IMR-90 (cell line): ENCODE data around the gene CD300LB.

Source experiments
- BHLHE40 ChIP-seq: fragments of 150-350 bp; IDR thresholded peaks from 2 replicates; pipeline ENCODE4 v1.6.1; 2016; ENCODE audit warnings: mild to moderate bottlenecking, low read depth, low read length
- CHD1 ChIP-seq: IDR thresholded peaks from 2 replicates; pipeline ENCODE4 v1.6.1; 2012; ENCODE audit warnings: low read depth, low read length, improper control_type of control experiment
- FOS ChIP-seq: fragments of 150-350 bp; IDR thresholded peaks from 2 replicates; pipeline ENCODE4 v1.6.1; 2016; ENCODE audit warnings: low read depth, low read length
- MAFK ChIP-seq: IDR thresholded peaks from 2 replicates; pipeline ENCODE4 v1.6.1; 2012; ENCODE audit warnings: low read depth, low read length, improper control_type of control experiment
- MAZ ChIP-seq: IDR thresholded peaks from 2 replicates; pipeline ENCODE4 v1.6.1; 2012; ENCODE audit warnings: low read depth, mild to moderate bottlenecking, low read length, improper control_type of control experiment, moderate library complexity, borderline replicate concordance
- POLR2A ChIP-seq: IDR thresholded peaks from 2 replicates; pipeline ENCODE4 v1.6.1; 2012; ENCODE audit warnings: mild to moderate bottlenecking, low read depth, low read length
- RCOR1 ChIP-seq: IDR thresholded peaks from 2 replicates; pipeline ENCODE4 v1.6.1; 2012; ENCODE audit warnings: mild to moderate bottlenecking, low read length, improper control_type of control experiment; ENCODE audit not compliant: insufficient replicate concordance
- TF ChIP-seq, protein P1 (sequence below): conservative IDR thresholded peaks from 2 replicates; pipeline ENCODE4 v1.5.1; 2012; ENCODE audit warnings: mild to moderate bottlenecking, low read depth, low read length, improper control_type of control experiment
- TF ChIP-seq, protein P2 (sequence below): fragments of 150-350 bp; IDR thresholded peaks from 2 replicates; pipeline ENCODE4 v1.6.1; 2017; ENCODE audit warnings: mild to moderate bottlenecking, antibody characterized with exemption, low read length, low read depth

DNA sequence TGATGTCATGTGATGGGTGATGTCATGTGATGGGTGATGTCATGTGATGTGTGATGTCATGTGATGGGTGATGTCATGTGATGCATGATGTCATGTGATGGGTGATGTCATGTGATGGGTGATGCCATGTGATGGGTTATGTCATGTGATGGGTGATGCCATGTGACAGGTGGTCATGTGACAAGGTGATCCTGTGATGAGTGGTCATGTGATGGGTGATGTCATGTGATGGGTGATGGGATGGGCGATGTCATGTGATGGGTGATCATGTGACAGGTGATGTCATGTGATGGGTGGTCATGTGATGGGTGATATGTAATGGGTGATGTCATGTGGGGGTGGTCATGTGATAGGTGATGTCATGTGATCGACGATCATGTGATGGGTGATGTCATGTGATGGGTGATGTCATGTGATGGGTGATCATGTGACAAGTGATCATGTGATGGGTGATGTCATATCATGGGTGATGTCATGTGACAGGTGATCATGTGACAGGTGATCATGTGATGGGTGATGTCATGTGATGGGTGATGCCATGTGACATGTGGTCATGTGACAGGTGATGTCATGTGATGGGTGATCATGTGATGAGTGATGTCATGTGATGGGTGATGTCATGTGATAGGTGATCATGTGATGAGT lies 17.2 kb downstream of the CD300LB start:
- TF ChIP-seq, protein P1, sequence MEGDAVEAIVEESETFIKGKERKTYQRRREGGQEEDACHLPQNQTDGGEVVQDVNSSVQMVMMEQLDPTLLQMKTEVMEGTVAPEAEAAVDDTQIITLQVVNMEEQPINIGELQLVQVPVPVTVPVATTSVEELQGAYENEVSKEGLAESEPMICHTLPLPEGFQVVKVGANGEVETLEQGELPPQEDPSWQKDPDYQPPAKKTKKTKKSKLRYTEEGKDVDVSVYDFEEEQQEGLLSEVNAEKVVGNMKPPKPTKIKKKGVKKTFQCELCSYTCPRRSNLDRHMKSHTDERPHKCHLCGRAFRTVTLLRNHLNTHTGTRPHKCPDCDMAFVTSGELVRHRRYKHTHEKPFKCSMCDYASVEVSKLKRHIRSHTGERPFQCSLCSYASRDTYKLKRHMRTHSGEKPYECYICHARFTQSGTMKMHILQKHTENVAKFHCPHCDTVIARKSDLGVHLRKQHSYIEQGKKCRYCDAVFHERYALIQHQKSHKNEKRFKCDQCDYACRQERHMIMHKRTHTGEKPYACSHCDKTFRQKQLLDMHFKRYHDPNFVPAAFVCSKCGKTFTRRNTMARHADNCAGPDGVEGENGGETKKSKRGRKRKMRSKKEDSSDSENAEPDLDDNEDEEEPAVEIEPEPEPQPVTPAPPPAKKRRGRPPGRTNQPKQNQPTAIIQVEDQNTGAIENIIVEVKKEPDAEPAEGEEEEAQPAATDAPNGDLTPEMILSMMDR = no peak
- TF ChIP-seq MAFK (no peak), RCOR1 (no peak), BHLHE40 (no peak), POLR2A (no peak), CHD1 (no peak), FOS (peak; percentile 29; the same call in 1 of the 2 replicates), MAZ (no peak)
- TF ChIP-seq, protein P2, sequence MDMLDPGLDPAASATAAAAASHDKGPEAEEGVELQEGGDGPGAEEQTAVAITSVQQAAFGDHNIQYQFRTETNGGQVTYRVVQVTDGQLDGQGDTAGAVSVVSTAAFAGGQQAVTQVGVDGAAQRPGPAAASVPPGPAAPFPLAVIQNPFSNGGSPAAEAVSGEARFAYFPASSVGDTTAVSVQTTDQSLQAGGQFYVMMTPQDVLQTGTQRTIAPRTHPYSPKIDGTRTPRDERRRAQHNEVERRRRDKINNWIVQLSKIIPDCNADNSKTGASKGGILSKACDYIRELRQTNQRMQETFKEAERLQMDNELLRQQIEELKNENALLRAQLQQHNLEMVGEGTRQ = peak; percentile 83
